Mucosa of descending colon (tissue), 3 donors: ENCODE data around the gene RNF123. TPM values are rescaled to one million over a fixed set of nuclear protein-coding genes. Genes with fewer than 3 reads are reported as not detected.

Experiments
- ATAC-seq: fragments of 200-7000 bp; cut with Tn5 transposase; one replicate; pipeline ENCODE4 v1.9.1; 2020; ENCODE audit warnings: mild to moderate bottlenecking, moderate library complexity
- DNase-seq, 3 donors: peaks; one replicate each; pipeline ENCODE4 v3.0.0-alpha.2; 2020
- H3K36me3 ChIP-seq: fragments of 200-600 bp; one replicate; pipeline ENCODE4 v1.8.0; 2021; ENCODE audit warnings: low read depth, mild to moderate bottlenecking
- H3K4me1 ChIP-seq: fragments of 200-600 bp; one replicate; pipeline ENCODE4 v1.8.0; 2021; ENCODE audit warnings: low read depth, mild to moderate bottlenecking
- H3K4me3 ChIP-seq: fragments of 200-600 bp; one replicate; pipeline ENCODE4 v1.8.0; 2021; ENCODE audit warnings: mild to moderate bottlenecking
- H3K9me3 ChIP-seq: fragments of 200-600 bp; one replicate; pipeline ENCODE4 v1.8.0; 2021; ENCODE audit warnings: mild to moderate bottlenecking
- intact Hi-C, 2 donors: fragments of 100-400 bp; cut with DNase I in 1 of 2; cut with micrococcal nuclease in 1 of 2; formaldehyde crosslinking; loops; one replicate each; pipeline versions ENCODE4 v1.11.0 to v1.11.1; 2022; cut with DNase I, micrococcal nuclease
- total RNA-seq, 3 donors: library from RNA; stranded (reverse); fragmentation: NEBNext Ultra II Directional in 2 of 3; extraction: Animal tissue kit (Norgen Biotek cat#: 25700) in 2 of 3; gene quantifications; one replicate each; pipeline versions ENCODE4 v1.2.1 to v1.2.4, GENCODE V29; 2021 to 2023
- TF ChIP-seq, protein P1 (sequence below): fragments of 200-600 bp; IDR thresholded peaks from one replicate; pipeline ENCODE4 v1.8.0; 2022; ENCODE audit warnings: antibody characterized with exemption, mild to moderate bottlenecking
- donor health status: DM: no; HTN: no; CAD: no; lungs with moderate emphysema.
- donor health status: DM: no; HTN: no; CAD: no.
- donor health status: DM: no; HTN: yes; CAD: no.

The RNF123 gene
- total RNA-seq, 3 donors from 2014 or later: 45.5 to 58.1 (median 51.0) TPM

DNA sequence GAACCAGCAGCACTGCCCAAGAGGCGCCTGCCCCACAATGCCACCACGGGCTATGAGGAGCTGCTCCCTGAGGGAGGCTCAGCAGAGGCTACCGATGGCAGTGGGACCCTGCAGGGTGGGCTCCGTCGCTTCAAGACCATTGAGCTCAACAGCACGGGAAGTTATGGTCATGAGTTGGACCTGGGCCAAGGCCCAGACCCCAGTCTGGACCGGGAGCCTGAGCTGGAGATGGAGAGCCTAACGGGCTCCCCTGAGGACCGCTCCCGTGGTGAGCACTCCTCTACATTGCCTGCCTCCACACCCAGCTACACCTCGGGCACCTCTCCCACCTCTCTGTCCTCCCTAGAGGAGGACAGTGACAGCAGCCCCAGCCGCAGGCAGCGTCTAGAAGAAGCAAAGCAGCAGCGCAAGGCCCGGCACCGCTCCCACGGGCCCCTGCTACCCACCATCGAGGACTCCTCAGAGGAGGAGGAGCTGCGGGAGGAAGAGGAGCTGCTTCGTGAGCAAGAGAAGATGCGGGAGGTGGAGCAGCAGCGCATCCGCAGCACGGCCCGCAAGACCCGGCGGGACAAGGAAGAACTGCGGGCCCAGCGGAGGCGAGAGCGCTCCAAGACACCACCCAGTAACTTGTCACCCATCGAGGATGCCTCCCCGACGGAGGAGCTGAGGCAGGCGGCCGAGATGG, 37.0 kb upstream of the RNF123 start:
- H3K9me3 ChIP-seq: no peaks in the 10 kb centered on the region
- no peaks in the 10 kb centered on the region for H3K36me3 ChIP-seq
- intact Hi-C loops: no loop called here
- DNase-seq (peak in 1 of 3 donors; percentile 35), ATAC-seq (no peak)
- no peaks in the 10 kb centered on the region for H3K4me1 ChIP-seq
- H3K4me3 ChIP-seq: no peak overlapping the region
- TF ChIP-seq, protein P1, sequence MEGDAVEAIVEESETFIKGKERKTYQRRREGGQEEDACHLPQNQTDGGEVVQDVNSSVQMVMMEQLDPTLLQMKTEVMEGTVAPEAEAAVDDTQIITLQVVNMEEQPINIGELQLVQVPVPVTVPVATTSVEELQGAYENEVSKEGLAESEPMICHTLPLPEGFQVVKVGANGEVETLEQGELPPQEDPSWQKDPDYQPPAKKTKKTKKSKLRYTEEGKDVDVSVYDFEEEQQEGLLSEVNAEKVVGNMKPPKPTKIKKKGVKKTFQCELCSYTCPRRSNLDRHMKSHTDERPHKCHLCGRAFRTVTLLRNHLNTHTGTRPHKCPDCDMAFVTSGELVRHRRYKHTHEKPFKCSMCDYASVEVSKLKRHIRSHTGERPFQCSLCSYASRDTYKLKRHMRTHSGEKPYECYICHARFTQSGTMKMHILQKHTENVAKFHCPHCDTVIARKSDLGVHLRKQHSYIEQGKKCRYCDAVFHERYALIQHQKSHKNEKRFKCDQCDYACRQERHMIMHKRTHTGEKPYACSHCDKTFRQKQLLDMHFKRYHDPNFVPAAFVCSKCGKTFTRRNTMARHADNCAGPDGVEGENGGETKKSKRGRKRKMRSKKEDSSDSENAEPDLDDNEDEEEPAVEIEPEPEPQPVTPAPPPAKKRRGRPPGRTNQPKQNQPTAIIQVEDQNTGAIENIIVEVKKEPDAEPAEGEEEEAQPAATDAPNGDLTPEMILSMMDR: no peak

GRCh38 chr3:49652903-49653415, 36.4 kb upstream of the RNF123 start:
- TF ChIP-seq, protein P1: no peak
- ATAC-seq (no peak), DNase-seq (no peak)
- intact Hi-C loops: no loop called here
- no peaks in the 10 kb centered on the region for H3K4me1 ChIP-seq
- H3K36me3 ChIP-seq: no peaks in the 10 kb centered on the region
- H3K4me3 ChIP-seq: no peak overlapping the region
- H3K9me3 ChIP-seq: no peaks in the 10 kb centered on the region

DNA sequence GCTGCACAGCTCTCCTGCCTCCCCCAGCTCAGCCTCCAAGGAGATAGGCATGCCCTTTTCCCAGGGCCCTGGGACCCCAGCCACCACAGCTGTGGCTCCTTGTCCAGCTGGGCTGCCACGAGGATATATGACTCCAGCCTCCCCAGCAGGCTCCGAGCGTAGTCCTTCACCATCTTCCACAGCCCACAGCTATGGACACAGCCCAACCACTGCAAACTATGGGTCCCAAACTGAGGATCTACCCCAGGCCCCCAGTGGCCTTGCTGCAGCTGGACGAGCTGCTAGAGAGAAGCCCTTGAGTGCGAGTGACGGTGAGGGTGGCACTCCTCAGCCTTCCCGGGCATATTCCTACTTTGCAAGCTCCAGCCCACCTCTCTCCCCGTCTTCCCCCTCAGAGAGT, 35.7 kb upstream of the RNF123 start:
- DNase-seq (no peak), ATAC-seq (no peak)
- Histone ChIP-seq H3K36me3 (no peaks in the 10 kb centered on the region), H3K9me3 (no peaks in the 10 kb centered on the region), H3K4me3 (no peak overlapping the region), H3K4me1 (no peaks in the 10 kb centered on the region)
- TF ChIP-seq, protein P1: no peak
- intact Hi-C loops: no loop called here

GRCh38 chr3:49654176-49654825, 35.1 kb upstream of the RNF123 start:
- intact Hi-C loops: no loop called here
- Histone ChIP-seq H3K9me3 (no peaks in the 10 kb centered on the region), H3K36me3 (no peaks in the 10 kb centered on the region), H3K4me1 (no peaks in the 10 kb centered on the region), H3K4me3 (no peak overlapping the region)
- TF ChIP-seq, protein P1: no peak
- ATAC-seq (no peak), DNase-seq (no peak)

GRCh38 chr3:49654955-49655556, 34.3 kb upstream of the RNF123 start:
- no peaks in the 10 kb centered on the region for H3K36me3 ChIP-seq
- no peak overlapping the region for H3K4me3 ChIP-seq
- TF ChIP-seq, protein P1: no peak
- ATAC-seq: peak; percentile 55
- DNase-seq: peak in 2 of 3 donors; percentile 35 to 47
- H3K9me3 ChIP-seq: no peaks in the 10 kb centered on the region
- intact Hi-C loops: no loop called here
- no peaks in the 10 kb centered on the region for H3K4me1 ChIP-seq
